Stimulated activated CD4-positive, alpha-beta T cell treated with anti-CD3 and anti-CD28 coated beads, Interleukin-12 subunit alpha, Interleukin-12 subunit beta, amount 100 ng/mL, for 4 hours (primary cell): Measurements from ENCODE around the gene ABCE1.

Source experiments
- DNase-seq: peaks from one replicate; pipeline ENCODE4 v3.0.0-alpha.2; 2020

The ABCE1 gene

DNA sequence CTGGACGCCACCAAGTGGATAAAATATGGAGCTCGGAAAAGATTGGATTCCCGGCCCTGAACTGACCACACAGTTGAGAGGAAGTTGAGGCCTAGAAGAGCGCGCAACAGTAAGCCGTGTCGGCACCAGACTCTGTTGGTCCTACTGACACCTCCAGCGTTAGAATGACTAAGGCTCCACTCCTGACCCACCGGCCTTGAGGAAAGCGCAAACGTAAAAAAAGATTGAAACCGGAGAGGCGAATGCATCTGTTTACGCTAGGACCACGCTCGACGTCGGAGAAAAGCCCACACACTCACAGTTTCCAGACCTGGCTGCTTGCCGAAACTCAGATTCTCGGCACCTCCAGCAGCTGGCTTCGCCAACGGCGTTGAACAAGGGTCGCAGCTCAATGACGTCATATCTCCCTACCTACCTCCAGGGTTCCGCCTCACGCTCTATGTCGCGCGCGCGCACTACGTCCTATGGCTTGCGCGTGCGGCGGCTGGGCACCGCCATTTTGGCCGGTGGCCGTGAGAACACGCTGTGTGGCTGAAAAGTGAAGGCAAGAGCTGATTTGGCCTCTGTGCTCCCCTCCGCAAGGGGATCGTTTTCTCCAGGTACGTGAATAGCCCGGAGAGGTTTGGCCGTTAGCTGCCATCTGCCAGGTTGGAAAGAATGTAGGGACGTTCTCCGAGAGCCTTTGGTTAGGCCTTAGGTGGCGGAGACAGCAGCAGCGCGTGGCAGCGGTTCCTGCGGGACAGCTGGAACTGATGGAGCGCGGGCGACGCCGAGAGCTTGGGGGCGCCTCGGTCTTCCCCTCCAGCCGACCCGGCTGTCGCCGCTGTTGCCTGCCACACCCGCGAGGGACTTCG, at the start of gene ABCE1, which contains the start of gene ANAPC10:
TSS of gene ABCE1 (plus strand) at position 491 of the 854 bp plus-strand sequence. CDS start 6,102 bp downstream, outside the sequence.
TSS of gene ANAPC10 (minus strand) at position 376 of the 854 bp plus-strand sequence. CDS start 2,097 bp downstream, outside the sequence.
- DNase-seq, result peak; percentile 92

DNA sequence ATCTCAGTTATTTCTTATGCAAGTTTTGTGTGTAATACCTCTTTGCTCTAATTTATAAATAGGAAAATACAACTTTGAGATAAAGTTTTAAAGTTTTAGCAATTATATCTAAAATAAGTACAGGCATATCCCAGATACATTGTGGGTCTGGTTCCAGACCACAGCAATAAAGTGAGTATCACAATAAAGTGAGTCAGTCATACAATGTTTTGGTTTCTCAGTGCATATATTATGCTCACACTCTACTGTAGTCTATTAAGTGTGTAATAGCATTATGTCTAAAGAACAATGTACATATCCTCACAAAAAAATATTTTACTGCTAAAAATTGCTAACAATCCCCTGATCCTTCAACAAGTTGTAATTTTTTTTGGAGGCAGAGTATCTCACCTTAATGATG, 49.3 kb upstream of the ABCE1 start:
- DNase-seq, result no peak

DNA sequence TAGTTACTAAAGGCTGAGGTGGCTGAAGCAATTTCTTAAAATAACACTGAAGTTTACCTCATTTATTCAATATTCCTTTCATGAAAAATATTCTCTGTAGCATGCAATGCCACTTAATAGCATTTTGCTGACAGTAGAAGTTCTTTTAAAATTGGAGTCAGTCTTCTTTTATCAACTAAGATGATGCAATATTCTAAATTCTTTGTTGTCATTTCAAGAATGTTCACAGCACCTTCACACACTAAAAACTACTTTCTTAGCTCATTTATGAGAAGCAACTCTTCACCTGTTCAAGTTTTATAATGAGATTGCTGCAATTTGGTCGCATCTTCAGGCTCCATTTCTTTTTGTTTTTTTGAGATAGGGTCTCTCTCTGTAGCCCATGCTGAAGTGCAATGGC, 48.9 kb upstream of the ABCE1 start:
- no peak for DNase-seq

DNA sequence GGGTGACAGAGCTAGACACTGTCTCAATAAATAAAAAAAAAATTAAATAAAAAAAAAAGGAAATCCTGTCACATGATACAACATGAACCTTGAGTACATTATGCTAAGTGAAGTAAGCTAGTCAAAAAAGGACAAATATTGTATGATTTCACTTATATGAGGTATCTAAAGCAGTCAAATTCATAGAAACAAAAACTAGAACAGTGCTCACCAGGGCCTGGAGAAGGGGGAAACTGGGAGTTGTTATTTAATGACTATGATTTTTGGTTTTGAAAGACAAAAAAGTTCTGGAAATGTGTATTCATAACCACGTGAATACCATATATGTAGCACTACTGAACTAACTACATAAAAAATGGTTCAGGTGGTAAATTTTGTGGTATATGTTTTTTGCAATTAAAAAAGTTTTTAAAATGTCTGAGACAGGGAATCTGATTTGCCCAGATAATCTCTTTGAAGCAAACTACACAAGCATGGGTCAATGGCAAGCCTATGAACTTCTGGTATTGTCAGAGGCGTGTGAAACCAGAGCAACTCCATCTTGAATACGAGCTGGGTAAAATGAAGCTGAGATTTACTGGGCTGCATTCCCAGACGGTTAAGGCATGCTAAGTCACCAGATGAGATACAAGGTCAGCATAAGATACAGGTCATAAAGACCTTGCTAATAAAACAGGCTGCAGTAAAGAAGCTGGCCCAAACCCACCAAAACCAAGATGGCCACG, 42.4 kb upstream of the ABCE1 start:
- no peak for DNase-seq

DNA sequence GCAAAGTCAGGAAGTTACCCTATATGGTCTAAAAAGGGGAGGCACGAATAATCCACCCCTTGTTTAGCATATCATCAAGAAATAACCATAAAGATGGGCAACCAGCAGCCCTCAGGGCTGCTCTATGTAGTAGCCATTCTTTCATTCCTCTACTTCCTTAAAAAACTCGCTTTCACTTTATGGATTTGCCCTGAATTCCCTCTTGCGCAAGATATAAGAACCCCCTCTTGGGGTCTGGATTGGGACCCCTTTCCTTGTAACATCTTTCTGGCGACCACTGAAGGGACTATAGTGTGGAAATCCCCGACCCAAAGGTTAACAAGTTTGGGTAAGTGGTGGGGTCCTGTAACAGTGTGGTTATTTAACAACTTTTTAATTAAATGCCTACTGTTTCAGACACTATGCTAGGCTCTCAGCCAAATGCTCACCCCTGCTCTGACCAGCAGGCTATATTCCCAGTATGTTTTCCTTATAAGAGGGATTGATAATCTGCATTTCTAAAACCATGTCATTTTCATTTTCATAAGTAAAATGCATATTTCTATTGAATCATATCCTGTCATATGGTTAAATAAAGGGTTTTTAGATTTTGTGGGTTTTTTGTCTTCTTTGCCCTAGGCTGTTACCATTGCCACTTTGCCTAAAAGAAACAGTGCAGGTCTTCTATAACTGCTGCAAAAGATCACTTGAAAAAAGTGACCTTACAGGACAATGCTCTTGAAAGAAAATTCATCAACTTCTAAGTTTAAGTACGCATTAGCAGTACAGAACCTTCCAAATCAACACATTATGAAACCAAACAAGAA, 41.6 kb upstream of the ABCE1 start:
- DNase-seq, result no peak

DNA sequence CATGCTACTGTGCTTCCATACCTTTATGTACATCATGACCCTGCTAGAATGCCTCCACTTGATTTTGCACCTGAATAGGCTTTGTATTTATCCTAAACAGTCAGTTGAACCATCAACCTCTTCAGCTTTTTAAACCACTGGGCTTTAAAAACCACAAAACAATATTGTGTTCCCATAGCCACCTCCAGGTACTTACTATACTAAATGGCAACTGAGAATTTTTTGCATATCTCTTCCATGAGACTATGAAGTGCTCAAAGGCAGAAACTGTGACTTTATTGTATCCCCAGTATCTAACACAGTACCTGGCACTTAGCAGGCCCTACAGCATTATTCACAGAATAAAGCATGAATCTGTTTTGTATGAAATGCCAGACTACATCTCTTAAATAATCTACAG, 39.9 kb upstream of the ABCE1 start:
- DNase-seq, result no peak

DNA sequence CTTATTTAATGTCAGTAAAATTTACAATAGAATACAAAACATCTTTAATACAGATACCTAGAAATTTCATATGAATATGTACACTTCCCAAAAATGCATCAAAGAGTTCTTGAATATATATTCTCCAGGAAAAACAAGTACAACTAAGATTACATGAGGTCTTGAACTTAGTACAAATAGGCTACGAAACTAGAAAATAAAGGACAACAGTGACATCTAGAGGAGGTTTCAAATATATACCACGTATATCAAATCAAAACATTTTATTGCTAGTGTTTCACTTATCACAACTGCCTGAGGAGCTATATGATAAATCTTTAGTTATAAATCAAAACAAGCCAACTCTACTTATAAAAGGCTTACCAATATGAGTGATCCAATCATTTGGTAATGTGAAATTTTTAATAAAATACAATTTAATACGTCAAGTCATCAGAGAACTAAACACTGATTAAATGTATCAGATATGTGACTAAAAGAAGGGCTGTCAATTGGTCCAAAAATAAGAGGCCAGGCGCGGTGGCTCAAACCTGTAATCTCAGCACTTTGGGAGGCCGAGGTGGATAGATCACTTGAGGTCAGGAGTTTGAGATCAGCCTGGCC, 36.7 kb upstream of the ABCE1 start:
- DNase-seq, result no peak

DNA sequence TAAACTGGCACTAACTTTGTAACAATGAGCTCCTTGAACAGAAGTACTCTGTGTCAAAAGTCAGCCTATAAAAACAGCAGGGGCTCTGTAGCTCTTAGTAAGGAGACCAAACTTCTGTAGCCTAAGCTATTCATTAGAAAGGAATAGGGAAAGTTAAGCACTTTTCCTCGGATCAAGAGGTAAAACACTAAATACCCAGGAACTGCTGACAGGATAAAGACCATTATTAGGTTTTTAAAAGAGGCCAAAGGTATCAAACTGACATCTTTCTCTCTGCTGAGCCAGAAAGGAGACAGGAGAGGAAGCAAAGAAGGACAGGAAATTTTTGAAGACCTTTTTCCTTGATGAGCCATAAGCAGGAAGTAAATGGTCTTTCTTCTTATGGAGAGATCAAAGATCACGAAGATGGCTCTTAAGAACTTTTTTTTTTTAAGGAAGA, 32.0 kb upstream of the ABCE1 start:
- DNase-seq, result no peak

DNA sequence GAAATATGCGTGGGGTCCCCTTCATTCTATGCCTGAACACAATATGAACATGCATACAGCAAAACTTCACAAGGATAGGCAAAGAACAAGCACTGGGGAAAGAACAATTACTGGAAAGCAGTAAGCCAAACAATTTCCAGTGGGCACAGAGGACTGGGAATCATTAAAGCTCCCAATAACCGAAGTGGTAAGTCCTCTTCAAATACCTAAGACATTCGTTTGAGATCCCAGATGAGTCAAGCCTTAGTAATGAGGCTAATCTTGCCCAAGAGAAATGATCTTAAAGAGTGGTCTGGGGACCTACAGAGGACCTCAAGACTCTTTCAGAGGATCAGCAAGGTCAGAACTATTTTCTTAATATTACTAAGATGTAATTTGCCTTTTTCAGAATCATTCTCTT, 28.8 kb upstream of the ABCE1 start:
- no peak for DNase-seq

DNA sequence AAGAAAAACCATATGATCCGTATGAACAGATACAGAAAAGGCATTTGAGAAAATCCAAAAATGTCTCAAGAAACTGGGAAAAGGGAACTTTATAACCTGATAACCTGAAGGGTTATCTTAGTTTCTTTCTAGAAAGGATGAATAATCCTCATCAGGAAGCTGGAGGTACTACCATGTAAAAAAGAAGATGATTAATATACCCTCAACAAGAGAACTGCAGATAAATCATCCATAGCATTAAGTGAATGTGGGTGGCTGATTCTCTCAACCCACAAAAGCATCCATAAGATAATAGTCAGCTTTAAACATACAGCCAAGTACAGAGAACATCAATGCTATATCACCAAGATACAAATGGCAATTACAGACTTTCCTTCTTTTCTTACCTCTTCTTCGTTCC, 26.6 kb upstream of the ABCE1 start:
- DNase-seq, result no peak

DNA sequence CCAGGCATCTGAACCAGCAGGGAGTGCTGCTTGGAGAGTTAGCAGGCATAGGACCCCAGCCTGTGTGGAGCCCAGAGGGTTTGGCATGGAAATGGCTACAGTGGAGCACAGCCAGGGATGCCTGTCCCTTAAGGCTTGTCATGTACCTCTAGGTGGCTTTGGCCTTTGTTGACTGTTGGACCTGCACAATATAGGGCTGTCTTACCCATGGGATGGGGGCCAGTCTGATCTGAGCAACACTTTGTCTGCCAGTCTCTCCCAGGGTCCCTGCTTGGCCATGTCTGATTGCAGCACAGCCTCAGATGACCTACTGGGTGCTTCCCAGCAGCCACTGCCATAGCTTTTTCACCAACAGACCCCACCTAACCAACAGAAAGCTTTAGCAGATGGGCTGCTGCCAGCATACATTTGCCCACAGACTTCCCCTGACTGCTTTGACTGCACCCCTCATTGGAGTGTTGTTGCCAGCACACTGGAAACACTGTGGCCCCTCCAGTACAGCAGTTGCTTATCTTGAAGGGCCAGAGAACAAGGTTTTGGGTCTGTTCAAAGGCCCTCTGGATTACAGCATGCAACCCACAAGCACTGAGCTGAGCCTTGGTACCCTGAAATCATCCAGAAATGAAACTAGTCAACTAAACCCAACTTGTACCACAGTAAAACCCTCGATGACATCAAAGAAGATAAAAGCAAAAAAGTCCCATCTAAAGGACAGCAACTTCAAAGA, 22.2 kb upstream of the ABCE1 start:
- no peak for DNase-seq

DNA sequence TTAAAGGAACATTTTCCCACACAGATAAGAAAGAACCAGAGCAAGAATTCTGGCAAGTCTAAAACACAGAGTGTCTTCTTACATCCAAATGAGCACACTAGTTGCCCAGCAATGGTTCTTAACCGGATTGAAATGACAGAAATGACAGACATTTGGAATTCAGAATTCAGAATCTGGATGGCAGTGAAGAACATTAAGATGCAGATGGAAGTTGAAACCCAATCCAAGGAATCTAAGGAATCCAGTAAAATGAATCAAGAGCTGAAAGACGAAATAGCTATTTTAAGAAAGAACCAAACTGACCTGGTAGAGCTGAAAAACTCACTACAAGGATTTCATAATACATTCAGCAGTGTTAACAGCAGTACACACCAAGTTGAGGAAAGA, 21.6 kb upstream of the ABCE1 start:
- no peak for DNase-seq

DNA sequence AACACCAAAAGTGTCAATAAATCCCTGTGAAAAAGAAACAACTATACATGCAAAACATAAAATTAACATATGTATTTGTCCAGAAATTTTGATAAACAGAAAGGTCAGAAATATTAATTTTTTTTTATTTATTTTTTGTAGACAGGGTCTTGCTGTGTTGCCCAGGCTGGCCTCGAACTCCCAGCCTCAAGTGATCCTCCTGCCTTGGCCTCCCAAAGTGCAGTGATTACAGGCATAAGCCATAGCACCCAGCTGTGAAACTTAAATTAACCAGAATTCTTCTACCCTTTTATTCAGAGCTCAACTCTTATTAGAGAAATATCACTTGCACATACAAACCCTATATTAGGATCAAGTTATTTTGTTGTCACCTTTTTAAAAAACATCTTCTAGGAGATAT, 16.4 kb upstream of the ABCE1 start:
- DNase-seq, result no peak

DNA sequence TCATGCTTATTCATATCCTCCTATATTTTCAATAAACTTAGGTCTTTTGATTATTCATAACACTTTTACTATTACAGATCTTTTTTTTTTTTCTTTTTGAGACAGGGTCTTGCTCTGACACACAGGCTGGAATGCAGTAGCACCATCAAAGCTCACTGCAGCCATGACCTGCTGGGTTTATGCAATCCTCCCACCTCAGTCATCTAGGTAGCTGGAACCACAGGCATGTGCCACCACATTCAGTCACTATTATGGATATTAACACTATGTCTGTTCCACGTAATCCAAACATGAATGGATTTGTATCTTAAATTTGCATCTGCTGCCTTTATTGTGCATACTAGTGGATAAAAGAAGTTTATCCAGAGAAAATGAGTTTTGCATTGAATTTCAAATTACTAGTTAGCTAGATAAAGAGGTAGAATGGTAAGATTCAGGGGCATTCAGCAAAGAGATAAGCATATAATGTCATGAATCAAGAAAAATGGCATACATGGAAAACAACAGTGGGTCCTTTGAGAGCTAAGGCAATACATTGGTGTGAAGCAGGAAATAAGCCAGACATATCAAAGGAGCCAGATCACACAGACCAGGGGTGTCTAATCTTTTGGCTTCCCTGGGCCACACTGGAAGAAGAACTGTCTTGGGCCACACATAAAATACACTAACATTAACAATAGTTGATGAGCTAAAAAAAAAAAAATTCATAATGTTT, 14.1 kb upstream of the ABCE1 start:
- no peak for DNase-seq

DNA sequence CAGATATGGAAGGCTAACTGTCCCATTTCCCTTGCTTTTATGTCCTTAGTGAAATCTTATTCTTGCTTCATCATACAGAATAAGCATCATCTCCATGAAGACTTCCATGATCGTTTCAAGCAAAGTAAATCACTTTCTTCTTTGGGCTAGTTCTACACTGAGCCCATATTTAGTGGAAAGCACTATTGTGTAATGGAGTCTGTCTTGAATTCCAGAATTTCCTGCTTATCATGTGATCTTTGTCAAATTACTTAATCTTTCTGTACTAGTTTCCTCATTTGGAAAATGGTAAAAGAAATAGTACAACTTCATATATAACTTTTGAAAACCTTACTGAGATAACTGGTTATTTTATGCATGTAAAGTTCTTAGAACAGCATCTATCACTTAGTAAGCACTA, 7.7 kb upstream of the ABCE1 start:
- no peak for DNase-seq

DNA sequence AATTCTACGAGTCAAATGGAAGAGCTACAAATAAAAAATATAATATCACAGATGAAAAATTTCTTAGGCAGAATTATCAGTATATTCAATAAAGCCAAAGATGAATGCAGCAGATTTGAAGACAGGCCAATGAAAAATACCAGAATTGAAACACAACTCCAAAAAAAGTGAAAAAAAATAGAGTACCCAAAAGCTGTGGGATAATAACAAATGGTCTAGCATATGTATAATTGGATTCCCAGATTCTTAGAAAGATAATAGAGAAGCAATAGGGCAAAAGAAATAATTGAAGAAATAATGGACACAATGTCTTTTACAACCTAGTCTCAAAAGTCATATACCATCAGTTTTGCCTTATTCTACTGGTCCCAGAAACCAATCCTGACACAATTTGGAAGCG, 4.5 kb upstream of the ABCE1 start:
- DNase-seq, result no peak

DNA sequence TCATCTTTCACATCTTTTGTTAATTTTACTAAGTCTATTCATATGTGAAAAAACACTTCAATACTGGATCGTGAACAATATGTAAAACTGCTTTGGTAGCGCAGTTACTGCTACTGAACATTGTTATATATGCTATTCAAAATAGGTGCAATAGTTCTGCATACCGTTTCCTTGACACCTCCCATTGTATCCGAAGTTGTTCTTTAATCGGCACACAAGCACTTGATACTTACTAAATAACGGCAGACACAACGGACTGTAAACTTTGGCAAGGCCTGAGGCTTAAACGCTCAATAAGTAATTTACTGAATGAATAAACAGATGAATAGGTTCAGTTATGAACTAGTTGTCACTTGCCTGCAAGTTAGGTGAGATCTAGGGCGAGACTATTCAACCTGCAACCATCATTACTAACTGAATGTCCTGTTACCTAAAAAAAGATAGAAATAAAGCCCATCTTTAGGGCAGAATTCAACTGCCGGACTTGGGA, 735 bp upstream of the ABCE1 start:
- DNase-seq, result no peak

DNA sequence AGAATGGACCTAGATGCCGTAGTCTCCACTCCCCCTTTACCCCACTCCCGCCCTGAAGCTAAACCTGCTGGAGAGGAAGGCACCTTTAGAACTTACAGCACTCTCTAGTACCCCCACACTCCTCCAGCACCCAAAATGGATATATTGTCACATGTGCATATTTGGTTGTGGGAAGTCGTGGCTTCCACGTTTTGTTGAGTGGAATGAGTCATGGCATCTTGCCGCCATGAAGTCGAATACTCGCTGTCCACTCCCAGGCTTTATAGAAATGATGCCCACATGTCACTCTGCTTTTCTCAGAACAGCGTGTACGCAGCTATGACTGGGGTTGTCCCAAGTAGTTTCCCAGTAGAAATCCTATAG, 545 bp downstream of the ABCE1 start:
- peak; percentile 39 for DNase-seq

DNA sequence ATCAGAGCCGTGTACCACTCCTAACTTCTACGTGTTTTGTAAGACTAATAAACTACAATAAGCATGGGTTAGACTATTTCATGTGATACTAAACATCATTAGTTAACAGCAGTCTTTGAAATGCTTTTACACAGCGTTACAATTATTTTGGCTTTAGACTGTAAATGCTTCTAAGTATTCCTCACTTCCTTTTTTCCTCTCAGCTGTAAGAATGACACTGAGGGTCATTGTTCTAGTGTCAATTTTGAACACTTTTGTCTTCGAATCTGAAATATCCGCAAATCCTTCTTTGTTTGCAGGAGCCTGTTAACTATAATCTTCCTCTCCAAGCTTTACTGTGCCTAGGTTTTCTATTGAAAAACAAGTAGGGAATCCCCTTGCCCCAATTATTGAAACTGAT, 1.5 kb downstream of the ABCE1 start:
- DNase-seq, result no peak

DNA sequence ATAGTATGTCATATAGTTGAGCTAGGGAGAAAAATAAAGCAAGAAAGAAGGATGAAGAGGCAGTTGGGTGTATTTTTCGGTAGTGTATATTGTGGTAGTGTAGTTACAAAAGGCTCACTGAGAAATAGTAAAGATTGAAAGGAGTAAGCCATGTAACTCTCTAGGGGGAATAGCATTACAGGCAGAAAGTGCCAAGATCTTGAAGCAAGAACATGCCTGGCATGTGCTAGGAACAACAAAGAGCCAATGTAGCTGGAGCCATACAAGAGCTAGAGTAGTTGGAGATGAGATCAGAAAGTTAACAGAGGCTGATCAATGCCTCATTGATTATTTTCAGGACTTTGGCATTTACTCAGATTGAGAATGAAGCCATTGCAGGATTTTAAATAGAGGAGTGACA, 3.0 kb downstream of the ABCE1 start:
- DNase-seq, result no peak

DNA sequence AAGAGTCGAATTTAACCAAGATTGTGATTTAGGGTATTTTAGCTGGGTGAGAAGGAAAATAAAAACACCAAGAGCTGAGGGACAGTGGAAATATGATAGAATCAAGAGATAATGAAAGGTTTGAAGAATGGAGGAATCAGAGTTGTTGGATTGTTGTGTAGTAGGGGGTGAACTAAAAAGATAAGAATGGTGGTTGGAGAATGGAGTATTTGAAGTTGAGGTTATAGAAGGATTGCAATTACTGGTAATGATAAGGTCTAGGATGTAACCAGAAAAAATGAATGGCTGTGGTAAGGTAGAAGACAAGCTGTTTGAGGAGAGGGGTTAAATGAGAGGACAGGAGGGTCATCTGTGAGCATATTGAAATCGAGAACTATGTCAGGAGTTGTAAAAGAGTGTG, 4.5 kb downstream of the ABCE1 start:
- DNase-seq, result no peak
